Fibroblast of skin of right quadriceps (primary cell): Measurements from ENCODE around the gene DIDO1.

Experiments used
- DNase-seq: peaks from one replicate; pipeline ENCODE4 v3.0.0-alpha.2; 2013

Gene DIDO1

DNA sequence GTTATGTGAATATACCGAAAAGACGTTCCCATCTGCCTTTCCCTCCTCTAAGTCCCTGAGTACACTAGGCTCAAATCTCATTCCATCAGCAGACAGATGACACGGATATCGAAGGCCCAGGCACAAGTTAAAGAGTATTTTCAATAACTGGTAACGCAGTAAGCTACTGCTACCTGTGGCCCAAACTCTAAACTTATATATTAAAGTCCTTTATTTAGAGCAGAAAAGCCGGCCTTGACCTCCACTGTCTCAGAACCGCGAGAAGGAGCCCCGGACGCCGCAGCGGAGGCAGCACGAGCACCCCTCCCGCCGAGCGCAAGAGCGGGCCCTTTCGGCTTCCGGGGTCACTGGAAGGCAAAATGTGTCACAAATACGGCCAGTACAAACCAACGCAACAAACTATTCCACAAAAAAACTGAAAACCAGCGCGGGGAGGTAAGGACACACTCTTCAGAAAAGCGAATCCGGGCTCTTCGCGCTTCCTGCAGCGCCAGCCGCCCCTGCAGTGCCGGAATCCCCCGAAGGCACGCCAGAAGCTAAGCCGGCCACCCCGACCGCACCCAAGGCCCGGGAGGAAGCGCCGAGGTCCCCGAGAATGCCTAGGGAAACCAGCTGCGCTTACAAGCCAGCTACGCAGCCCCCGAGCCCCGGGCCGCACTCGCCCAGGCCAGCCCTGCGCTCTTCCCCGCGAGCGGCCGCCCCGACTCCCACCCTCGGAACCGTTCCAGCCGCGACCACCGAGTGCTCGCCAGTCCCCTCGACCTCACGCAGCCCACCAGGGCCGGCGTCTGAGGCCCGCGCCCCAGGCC is 681 bp downstream of the DIDO1 start:
- DNase-seq, result peak; percentile 15

DNA sequence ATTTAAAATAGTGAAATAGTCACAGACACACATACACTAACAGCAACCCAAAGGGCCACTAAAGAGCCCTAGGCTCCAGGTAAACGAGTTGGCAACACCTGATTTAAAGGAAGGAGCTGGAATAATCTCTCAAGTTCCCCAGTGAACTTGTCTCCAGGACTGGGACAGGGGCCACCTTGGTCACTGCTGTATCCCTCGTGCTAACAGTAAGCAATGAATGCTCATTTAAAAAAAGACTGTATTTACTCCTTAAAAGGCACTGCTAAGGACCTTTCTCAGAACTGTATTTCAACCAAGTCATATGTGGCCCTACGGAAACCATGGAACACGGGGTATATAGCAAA is 1.3 kb downstream of the DIDO1 start:
- no peak for DNase-seq

DNA sequence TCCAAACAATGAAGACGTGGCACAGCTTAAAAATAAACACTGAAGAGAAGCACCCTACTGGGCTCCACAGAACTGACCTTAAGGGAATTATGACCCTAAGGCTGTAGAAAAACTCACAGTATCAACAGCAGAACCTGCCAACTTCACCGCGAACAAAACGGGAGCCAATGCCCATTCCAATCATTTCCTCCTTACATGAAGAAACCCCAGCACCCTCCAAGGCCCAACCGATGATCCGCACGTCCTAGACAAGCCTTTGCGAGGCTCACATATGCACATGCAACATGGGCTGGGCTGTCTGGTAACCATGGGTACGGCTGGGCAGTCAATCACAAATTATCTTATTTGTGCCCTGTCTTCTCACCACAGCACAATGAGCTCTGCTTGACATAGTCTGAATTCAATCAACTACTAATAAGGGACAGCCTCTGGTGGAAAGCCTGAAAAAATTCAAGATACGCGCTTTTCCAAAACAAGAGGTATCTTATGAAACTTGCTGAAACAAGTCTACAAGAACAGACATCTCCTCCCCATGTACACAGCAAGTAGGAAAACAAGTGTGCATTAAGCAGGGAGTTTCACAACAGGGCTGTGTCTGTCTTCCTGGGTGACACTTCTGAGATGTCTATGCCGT is 1.7 kb downstream of the DIDO1 start:
- DNase-seq, result peak; percentile 22

DNA sequence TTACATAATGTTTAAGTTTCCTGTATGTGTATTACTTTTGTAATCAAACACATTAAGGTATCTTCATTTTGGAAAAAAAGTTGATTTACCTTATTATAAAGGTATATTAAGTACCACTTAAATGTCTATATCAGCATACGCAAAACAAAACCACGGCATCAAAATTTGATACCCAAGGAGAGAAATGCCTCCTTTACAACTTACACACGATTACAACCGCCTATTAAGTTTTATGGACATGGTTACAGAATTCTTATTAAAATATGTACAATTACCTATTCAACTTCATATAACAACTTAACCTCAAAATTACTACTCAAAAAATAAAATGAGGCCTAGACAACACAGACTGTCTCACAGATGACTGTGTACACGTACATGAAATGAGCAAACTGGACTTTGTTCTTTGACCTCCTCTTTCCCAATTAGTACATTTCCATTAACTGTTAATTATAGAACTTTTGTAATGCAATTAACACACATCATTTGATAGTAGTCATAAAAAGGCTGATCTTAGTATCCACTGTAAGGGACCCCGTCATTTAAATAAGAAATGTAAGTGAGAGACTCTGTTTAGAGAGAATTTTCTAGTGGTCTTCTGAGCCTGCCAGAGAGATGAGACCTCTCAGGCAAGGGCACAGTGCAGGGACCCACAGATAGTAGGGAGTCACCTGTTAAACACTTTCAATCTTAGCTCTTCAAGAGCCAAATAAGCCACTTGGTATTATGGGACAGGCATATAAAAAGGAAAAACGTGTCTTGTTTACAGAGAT is 2.5 kb downstream of the DIDO1 start:
- DNase-seq, result no peak

DNA sequence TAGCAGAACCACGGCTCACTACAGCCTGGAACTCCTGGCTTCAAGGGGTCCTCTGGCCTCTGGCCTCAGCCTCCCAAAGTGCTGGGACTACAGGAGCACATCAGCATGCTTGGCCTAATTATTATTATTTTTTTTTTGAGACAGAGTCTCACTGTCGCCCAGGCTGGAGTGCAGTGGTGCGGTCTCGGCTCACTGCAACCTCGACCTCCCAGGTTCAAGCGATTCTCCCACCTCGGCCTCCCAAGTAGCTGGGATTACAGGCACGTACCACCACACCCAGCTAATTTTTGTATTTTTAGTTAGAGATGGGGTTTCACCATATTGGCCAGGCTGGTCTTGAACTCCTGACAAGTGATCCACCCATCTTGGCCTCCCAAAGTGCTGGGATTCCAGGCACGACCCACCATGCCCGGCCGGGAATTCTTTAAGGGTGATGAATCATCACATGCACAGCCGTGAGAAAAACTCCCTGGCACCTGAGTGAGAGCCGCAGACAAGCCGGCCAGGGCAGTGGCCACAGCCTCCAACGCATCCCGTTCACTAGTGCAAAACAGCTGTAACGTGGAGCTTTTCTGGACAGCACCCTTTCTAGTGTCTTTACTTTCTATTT is 3.1 kb downstream of the DIDO1 start:
- DNase-seq, result peak; percentile 45

DNA sequence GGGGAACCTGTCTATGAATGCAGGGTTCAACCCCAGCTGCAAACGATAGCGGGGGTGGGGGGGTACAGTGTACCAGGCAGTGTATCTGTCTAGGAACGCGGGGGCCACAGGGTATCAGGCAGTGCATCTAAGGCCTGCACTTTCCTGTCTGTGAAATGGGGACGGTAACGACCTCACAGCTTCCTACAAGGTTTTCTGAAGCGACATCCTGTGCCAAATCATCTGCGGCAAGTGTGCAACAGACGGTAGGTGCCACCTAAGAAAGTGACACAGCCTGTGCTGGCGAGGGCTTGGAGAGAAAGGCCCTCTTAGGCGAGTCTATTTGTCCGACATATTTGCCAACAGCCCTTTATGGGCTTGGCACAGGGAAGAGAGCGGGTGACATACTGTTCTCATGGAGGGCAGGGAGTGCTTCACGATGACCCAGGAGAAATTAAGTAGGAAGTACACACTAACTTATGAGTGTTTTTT is 3.8 kb downstream of the DIDO1 start:
- DNase-seq, result no peak

DNA sequence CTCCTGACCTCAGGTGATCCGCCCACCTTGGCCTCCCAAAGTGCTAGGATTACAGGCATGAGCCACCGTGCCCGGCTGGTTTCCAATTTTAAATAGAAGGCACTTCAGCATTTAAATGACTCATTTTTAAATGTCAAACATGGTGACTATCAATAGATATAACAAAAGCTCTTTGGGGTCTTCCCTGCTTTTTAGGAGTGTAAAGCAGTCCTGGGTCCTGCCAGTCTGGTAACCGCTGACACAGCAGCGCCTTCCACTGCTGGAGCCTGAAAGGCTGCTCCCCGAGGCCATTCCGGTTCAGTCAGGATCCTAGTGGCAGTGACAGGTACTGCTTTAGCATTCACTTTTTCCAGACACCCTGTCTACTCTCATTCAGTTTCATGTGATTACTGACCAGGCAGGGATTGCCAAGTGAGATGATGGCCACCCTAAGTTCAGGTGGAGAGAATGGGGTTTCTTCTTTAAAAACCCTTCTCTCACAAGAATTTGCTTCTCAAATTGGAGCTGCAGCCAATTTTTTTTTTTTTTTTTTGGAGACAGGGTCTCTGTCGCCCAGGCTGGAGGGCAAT is 5.1 kb downstream of the DIDO1 start:
- peak; percentile 45 for DNase-seq

DNA sequence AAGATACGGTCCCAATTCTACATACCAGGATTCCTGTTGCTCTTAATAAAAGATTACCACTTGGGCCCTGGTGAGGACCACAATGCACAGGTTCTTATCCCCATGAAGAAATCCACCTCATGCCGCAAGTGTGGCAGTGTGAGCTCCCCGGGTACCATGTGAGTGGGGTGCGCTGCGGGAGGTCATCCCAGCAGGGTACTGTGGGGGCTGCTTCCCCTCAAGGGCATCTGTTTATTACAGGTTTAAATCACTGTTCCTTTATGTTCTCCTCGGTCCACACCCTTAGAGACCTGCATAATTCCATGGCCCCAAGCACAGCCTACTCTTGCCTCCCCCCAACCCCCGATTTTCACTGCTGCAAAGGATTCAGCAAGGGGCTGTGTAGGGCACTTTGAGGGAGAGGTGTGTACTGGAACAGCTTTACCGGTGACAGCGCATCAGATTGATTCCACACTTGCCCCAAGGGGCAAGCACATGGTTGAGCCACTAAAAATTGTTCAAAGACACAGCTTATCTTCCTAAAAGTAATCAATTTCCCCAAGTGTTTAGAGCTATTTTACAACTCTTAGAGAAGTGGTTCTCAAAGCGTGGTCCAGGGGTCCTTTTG is 6.2 kb downstream of the DIDO1 start:
- no peak for DNase-seq

DNA sequence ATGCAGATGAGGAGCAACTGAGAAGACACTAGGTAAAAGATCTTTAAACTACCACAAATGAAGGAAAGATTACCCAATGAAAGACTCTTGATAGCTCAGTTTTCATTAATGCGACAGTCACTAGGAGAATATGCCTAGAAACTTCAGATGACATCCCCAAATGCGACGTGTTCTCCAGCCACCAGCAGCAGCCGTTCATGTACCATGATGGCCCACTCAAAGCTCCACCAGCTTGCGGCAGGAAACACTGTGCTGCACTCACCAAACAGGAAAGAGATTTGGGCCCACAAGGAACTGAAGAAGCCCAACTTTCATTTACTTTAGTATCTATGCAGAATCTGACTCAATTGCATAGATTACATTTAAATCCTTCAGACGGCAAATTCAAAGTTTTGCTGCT is 7.5 kb downstream of the DIDO1 start:
- DNase-seq, result no peak

DNA sequence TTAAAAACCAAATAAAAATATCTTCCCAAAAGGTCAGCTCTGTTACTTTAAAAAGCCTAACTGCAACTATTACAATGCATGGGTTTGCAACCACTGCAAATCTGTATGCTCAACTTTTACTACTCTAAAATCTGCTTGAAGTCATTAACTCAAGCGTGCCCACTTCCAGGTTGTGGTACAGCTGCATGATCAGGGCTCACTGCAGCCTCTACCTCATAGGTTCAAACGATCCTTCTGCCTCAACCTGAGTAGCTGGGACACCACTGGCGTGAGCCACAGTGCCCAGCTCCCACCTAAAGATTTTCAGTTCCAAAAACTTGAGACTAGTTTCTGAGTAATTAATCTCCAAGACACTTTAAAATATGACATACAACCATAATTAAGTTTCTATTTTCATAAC is 8.2 kb downstream of the DIDO1 start:
- no peak for DNase-seq

DNA sequence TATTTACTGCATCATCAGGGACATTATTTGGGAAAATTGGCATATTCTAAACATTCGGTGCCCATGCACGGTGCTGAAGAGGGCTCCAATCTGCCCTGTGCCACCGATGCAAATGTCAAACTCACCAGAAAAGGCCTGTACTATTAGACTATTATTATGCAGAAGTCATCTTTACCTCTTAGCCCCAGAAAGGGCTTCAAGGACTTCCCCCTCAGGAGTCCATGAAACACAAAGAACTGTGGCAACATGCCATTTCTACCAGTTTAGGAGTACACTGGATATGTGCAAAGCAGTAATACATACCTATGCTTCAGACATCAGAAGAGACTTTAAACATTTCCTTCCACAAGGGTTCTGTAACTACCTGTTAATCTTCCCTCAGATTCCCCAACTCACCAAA is 8.6 kb downstream of the DIDO1 start:
- no peak for DNase-seq

DNA sequence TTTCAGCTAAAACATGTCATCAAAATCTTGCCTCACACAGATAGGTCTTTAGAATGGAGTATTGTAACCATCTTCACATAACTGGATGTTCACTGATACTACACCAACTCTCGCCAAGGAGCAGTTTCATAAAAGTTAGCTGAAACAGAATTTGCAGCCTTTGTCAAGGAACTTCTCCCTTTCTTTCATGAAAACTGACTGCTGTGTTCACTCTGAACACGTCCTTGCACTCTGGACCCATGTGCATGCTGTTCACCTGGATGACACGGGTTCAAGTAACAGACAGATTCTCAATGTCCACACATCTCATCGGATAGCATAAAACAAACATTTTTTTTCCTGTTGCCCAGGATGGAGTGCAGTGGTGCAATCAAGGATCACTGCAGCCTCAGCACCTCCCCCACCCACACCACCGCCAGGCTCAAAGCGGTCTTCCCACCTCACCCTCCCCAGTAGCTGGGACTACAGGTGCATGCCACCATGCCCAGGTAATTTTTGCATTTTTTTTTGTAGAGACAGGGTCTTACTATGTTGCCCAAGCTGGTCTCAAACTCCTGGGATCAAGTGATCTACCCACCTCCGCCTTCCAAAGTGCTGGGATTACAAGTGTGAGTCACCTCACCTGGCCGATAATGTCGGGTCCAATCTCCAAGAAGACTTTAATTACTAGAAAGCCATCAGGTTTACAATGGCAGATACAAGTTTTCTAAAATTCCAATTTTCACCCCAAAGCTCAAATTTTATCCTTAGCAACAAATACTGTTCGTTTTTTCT is 9.4 kb downstream of the DIDO1 start:
- no peak for DNase-seq

DNA sequence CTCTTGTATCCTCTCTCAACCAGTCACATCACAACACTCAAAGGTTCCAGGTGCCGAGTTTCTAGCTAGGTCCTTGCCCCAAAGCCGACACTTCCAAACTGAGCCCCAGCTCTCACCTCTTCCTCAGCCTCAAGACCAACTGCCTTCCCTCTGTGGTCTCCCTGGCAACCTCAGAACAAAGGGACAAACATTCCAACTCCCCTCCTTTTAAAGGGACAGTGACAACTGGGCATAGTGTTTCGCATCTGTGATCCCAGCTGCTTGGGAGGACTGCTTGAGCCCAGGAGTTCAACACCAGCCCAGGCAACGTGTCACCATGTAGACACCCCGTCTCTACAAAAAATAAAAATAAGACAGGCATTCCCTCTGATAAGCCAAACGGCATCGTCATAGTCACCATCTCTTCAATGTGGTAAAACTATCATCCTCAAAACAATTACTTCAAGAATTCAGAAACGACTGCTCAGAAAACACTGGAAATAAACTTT is 11.3 kb downstream of the DIDO1 start:
- DNase-seq, result peak; percentile 17

DNA sequence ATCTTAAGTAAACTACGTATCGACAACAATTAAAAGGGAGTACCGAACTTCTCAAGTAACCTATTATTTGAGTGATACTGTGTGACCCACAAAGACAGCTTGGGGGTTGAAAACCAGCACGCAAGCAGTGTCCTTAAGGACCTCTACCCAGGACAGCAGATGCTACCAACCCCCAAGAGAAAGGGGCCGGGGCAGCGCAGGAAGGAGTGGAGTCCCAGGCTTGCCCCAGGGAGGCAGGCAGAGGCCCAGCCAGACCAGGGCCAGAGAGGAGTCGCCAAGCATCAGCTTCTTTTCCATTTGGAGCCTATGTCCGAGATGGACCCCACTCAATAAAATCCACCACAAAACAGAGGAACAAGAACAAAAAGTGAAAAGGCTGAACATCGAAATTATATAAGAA is 11.9 kb downstream of the DIDO1 start:
- DNase-seq, result no peak

DNA sequence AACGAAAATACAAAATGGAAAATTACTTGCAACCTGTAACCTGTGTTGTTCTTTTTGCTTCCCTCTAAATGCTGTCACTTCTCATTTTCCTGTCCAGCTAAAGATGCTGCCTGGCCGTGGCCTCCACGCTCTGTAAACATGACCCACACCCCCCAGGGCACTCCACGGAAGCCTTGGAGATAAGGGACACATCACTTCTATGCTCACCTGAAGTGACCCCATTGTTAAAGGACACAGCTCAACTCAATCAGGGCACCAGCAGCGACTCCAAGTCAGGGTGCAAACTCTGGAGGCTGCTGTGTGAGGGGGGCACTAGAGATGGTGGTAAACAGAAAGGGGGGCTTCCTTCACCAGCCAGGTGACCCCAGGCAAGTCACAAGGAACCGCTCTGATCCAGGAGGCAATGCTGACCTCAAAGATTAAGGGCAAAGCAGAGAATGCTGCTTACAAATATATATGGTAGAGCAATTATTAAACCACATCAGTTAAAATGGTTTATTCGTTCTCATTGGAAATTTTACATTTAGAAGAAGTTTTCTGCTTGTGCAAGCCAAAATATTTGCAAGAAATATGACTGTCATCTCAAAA is 13.2 kb downstream of the DIDO1 start:
- no peak for DNase-seq

DNA sequence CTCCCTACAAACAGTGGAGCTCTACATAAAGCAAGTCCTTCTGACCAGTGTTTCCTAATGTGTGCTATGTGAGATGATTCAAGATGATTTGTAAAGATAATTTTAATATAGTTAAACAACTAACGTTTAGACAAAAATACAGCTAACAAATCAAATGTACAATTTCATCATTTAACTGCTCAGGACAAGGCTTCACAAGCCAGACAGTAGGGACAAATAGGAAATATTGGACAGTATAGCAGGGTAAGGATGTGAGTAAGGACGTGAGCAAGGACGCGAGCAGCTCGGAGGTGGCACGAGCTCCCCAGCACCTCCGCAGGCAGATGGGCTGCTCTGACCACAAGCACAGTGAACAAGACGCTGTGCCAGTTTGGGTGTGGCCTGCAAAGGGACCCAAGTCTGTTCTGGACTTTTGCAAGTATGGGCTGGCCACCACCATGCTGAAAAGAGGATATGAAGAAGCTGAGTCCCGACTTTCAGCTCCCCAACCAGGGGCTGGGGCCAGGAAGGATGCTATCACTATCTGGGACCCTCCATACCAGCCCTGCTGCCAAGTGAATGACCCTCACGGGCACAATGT is 14.5 kb downstream of the DIDO1 start:
- no peak for DNase-seq

DNA sequence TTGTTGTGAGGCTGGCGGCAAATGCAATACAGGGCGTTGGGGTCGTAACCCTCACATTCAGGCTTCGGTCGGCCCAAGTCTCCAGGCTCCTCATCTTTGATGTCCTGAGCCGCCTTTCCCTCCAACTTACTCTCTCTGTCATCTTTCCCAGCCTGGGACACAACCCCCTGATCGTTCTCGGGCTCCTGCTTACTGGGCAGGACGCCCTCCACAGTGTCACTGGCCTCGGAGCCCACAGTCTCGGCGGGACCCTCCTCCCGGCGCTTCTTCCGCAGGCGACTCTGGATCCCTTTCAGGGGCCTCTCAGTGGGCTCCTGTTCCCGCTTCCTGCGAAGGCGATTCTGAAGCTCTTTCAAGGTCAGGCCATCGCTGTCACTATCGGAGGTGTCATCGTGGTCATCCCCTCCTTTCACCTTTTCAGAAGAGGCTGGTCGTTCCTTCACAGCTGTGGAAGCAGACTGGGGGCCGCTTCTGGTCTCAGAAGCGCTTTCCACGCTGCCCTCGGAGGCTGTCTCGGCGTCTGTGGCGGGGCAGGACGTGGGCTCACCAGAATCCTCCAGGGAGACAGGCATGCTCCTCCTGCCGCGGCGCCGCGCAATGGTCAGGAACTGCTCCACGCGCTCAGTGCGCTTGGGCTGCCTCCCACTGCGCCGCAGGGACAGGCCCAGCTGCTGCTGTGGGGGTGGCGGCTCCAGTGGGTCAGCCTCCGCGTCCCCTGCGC is 15.4 kb downstream of the DIDO1 start:
- DNase-seq, result no peak

DNA sequence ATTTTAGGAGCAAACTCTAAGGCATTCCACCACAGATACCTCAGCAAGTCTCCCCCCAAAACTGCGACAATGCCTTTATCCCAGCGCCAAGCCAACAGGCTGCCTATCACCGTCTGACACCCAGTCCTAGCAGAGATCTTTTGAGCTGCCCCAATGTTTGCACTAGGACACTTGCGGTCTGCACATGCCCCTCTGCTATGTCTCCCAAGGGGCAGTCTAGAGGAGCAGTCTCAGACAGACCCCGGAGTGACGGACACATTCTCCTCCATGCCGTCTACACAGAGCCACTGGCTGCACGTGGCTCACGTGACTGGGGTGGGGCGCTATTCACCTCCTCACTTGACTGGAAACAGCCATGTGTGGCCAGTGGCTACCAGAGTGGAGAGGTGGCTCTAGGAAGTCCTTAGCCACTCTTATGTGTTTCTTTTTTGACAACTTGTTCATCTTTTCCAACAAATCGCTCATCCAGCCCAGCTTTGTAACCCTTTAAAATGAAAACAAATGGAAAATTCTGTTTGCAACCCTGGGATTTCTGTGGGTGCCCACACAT is 16.0 kb downstream of the DIDO1 start:
- DNase-seq, result no peak

DNA sequence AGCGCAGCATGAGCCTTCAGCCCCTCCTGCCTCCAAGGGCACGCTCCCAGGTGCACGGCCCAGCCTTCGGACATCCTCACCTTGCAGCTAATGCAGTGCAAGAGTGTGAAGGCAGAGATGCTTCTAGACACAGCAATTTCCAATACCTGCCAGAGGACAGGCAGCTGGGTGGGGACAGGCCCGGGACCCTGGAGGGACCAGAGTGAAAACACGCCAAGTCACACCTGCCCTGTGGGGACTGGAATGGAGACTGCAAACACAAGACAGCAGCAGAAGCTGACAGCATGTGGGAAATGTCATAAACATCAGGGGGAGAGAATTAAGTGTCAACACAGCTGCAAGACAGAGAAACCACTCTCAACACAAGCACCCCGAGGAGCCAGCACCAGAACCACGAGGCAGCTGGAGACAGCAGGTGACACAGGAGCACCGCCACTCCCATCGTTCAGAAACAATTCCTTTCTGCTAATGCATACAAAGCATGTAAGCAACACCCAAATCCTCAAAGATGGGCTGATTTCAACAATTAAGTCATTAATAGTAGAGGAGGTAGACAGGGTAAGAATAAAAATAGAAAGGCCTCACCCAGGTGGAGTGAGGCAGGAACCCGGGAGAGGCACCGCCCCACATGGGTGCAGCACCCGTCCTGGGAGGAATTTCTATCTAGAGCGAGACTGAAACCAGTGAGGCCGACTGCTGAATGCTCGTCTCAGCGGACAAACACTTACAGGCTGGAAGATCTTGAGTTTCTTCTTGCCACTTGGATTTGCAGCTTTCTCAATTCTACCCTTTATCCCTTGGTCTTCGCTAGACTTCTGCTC is 17.1 kb downstream of the DIDO1 start:
- no peak for DNase-seq
